CD4-positive, alpha-beta T cell treated with Interleukin-6 at 100 ng/mL for 8 hours (primary cell): ENCODE measurements around the gene LPAR5.

Experiments used
- DNase-seq: peaks from one replicate; pipeline ENCODE4 v3.0.0-alpha.2; 2020; ENCODE audit warnings: mixed read lengths, low spot score

Gene LPAR5

DNA sequence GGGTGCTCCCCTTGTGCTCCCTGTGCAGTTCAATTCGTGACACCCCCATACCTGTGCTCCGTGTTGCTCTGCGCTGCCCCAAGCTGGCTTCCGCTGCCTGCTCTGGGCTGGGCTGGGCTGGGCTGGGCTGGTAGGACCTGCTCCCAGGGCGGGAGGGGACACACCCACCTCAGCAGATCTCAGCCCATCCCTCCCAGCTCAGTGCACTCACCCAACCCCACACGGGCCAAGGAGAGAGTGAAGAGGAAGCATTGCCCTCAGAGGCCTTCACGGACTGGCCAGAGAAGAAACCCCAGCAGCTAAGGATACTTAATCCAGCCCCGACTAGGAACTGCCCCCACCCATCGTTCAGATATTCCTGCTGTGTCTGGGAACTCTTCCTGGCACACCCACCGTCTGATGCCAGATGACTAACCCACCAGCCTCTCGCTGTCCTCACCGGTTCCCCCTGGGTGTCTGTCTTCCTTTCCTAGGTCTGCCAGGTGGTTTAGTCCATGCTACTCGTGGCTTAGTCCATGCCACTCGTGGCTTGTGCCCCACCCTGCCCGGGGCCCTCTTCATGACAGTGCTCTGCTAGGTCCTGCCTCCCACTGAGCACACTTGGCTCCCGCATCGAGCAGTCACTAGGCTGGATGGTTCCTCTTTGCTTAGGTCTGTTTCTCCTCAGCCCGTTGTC lies at the start of gene LPAR5:
LPAR5 (minus strand) TSS at position 104 of the 676 bp plus-strand sequence. CDS start 14,711 bp downstream, outside the sequence.
- peak; percentile 26 for DNase-seq

DNA sequence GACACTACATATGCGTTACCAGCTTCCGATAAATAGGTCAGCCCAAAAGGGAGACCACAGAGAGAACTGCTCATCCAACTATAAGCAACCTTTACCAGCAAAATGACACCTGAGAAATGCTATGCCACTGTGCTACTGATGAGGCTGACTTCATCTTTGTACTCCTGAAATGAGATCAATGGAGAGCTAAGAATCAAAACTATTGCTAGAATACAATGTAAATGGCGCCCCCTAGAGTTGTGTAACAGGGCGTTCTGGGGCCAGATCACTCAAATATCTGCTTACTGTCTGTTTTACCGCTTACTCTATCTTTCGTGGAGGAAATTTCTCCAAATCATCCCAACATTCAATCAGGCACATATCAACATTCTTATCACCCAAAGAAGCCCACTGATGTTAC lies 48.9 kb upstream of the LPAR5 start:
- peak; percentile 39 for DNase-seq

DNA sequence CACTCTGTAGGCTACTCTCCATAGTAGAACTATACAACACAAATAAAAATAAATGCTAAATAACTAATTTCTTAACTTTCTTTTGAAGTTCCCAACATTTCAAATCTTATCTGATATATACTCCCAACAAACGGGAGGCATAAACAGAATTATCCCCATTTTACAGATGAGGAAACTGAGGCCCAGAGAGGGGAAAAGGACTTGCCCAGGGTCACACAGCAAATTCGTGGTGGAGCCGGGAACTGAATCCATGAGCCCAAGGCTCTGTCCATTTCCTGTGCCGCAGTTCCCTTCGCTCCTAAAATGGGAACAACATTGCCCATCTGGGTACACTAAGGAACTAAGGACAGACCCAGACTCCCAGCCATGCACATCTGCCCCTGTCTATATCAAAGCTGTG lies 41.2 kb upstream of the LPAR5 start:
- DNase-seq: no peak

DNA sequence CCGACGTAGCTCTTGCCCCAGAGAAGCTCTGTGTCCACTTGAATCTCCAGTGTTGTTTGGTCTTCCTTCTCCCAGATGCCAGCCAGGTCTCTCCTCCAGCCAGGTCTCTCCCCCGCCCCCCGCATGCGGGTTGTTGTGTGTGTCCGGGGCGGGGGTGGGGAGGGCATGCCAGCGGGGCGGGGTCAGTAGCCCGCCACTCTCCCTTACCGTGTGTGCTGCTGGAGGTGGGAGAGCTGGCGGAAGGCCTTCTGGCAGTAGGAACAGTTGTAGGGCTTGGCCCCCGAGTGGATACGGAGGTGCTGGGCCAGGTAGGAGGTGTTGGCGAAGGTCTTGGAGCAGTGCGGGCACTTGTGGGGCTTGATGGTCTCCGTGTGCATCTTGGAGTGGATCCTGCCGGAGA lies 36.4 kb upstream of the LPAR5 start:
- no peak for DNase-seq

DNA sequence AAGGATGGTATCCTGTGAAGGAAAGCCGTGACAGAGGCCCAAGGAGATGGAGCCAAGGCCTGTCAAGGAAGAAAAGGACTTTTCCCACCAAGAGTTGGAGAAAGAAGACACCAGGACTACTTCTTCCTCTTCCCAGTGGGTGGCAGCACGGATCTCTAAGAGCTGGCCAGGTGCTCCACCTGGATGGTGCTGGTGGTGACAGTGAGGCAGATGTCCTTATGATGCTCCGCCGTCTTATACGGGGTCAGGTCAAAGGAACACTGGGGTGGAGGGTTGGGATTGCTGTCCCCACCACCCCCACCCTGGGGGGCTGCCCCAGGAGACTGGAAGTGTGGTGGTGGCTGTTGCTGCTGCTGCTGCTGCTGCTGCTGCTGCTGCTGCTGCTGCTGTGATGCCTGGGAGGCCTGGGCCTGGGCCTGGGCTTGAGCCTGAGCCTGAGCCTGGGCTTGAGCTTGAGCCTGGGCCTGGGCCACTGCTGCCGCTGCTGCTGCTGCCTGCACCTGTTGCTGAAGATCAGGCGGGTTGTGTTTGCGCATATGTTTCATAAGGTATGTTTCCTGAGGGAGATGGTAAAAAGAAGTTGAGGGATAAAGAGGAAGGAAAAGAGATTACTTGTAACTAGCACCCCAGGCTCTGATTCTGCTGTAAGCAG lies 31.9 kb upstream of the LPAR5 start:
- DNase-seq: no peak

DNA sequence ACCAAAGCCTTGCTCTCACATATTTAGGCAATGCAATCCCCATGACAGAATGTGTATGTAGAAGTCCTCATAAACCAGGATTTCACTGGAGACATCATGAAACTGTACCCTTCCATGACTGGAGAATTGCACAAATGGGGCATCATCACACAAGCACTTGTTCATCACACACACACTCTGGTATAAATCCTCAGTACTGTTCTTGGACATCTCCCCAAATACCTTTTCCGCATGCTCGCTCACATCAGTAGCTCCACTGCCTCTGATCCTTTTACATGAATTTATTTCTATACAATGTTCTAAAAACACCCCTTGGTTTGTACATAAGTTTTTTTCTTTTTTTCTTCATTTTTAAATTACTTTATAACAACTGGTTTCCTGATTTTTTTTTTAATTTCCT lies 30.5 kb upstream of the LPAR5 start:
- DNase-seq: no peak

DNA sequence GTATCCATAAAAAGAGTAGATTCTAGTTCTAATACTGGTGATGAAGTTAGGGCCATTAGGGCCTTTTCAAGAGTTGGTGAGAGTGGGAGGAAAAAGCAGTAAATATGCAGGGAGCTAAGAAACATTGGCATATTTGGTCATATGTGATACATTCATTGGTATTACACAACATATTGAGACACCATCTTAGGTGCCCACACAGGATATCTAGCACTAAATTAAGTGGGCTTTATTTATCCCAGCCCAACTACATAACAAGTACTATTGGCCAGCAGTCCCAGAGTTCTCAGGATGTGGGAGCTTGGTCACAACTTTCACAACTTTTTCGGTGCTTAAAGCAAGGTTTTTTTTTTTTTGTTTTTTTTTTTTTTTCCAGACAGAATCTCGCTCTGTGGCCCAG lies 29.1 kb upstream of the LPAR5 start:
- no peak for DNase-seq

DNA sequence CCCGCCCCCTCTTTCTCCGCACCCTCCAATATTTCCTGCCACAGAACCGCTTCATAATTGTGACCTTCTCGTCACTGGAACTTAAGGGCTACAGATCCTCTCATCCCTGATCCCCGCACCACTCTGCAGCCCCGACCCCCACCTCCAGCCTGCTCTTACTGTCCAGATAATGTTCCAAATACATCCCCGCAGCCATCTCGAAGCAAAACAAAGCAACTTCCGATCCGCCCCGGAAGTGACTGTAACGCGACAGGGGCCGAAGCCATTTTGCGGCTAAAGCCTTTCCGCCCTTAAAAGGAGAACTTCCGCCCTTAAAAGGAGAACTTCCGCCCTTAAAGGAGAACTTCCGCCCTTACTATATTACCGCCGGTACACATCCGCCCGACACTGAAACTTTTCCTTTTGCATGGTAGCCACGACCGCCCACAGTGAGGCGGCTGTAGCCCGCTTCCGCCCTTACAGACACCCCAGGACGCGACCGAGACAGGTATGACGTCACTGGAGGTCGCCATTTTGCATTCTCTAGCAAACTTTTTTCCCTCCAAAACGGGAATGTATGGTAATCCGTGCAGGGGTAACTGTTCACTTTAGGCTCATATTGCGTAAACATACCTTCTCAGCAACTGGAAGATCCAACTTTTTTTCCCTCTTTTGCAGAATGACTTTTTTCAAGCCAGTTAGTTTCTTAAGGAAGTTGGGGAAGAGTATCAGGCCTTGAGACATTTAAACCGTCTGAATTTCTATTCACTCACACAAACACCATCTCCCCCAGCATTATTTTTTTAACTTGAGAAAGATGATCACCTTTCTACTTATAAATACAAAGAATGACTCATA lies 27.4 kb upstream of the LPAR5 start, which contains the start of gene ING4:
ING4 (minus strand) TSS at position 214 of the 837 bp plus-strand sequence; CDS start at position 196, 18 bp downstream.
- peak; percentile 99 for DNase-seq

DNA sequence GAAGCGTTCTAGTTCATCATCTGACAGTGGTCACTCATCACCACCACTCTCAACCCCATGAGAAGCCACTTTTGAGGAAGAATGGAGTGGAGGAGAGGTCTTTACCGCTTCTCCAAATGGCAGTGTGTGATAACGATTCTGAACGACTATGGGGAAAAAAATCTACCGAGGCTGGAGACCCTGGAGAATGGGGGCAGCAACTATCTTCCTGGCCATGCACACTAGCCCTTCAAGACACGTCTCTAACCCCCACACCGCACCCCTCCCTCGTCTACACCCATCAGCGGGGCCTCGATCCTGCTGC lies 26.8 kb upstream of the LPAR5 start:
- no peak for DNase-seq

DNA sequence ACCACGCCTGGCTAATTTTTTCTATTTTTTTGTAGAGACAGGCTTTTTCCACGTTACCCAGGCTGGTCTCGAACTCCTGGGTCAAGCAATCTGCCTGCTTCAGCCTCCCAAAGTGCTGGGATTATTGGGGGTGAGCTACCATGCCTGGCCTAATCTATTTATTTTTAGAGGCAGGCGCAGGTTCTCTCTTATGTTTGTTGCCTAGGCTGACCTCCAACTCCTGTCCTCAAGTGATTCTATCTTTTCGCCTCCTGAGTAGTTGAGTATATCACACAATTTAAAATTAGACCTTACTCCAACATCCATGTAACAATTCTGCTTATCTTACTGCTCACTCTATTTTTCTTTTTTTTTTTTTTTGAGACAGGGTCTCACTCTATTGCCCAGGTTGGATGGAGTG lies 18.2 kb upstream of the LPAR5 start:
- DNase-seq: no peak

DNA sequence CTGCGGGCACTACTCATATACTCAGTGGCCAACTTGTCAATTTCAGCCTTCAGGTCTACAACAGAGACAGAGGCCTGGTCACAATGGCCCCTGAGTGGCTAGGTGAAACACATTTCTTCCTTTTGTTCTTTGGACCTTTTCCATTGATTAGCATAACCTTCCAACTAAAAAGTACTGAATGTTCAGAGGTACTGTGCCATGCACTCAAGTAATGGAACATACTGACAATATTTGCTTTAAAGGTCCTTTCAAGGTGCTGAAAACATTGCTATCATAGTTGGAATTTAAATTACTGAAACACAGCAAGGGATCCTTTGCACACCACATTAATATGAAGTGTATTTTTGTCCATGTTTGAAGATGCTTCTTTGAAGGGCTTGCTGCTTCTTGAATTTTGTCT lies 17.6 kb upstream of the LPAR5 start:
- DNase-seq: no peak

DNA sequence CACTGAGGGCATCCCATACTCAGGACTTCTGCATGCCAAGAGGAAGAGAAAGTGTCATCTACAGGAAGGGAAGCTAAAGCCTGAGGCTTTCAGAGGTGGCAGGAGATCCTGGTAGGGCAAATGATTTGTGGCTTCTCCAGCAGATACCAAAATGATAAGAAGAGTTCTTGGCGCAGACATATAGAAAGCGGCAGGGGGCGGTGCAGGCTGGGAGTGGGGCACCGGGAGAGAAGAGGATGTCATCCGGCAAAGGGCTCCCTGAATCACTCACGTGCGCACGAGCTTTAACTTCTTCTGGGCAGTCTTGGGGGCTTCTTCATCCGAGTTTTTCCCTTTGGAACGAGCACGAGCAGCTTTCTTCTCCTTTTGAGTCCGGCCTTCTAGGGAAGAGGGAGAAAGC lies 16.6 kb upstream of the LPAR5 start:
- DNase-seq: no peak

DNA sequence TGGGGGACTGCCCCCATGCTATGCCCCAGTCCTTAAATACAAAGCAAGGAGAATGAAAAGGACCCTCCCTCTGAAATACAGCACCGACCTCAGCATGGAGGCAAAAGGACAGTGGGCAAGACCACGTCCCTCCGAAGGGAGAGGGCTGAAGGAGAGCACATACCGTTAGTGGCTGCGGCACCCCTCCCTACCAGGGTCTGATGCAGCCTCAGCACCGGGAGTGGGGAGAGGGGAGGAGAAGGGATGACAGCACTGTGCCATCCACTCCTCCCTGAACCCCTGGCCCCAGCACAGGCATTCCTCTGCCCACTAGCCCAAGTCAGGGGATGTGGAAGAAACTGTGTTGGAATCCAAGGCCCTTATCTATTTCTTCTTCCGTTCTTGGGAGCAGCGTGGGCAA lies 15.1 kb upstream of the LPAR5 start:
- no peak for DNase-seq

DNA sequence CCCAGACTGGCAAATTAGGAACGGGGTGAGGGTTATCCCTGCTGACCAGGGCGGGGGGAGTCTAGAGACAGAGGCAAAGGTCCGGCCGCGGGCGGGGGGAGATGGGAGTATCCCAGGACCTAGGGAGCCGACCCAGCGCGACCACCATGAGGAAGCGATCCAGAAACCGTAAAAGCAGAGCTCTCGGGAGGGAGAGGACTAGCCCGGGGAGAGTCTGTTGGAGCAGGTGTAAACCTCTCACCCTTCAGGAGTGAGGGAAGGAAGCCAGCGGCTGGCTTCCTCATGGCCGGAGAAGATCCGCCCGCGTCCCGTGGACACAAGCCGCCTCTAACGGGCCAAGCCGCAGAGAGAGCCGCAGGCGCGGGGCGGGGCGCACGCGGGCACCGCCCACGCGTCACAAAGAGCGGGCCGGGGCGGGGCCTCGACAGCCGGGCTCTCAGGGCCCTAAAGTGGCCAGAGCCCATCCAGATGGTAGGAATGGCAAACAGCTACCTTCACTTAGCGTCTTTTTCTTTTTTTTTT lies 11.4 kb upstream of the LPAR5 start, which contains the start of gene ACRBP:
ACRBP (minus strand) TSS at position 350 of the 522 bp plus-strand sequence; CDS start at position 284, 66 bp downstream.
- no peak for DNase-seq

DNA sequence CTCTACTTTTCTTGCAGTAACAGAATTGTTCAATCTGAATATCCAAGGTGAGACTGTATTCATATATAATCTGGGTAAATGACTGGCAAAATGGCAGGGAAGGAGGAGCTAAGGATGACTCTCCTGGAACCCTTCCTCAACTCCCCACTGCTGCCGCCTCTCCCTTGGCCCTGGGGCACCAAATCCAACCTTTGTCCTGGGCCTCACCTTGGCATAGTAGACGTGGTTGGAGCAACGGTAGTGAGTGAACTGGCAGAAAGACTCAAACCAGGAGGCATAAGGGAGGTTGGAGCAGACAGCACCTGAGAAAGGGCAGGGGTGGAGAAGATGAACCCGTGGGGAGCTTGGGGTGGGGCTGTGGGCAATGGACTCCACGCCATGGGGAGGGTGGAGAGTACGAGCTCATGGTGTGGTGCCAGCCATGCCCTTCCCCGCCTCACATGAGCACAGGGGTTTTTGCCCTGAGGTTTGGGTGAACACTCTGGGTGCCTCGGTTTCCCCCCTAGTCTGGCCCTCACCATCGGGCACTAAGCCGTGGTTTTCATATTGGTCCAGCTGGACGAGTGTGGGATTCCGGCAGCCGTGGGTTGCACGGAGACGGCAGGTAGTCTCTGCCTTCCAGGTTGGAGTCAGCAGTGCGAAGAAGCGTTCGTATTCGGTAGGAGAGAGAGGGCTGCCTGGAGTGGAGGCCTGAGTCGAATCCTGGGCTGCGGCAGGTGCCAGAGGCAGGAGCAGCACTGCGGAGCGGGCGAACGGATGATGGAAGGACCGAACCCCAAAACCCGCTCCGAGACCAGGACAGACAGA lies 10.7 kb upstream of the LPAR5 start:
- no peak for DNase-seq

DNA sequence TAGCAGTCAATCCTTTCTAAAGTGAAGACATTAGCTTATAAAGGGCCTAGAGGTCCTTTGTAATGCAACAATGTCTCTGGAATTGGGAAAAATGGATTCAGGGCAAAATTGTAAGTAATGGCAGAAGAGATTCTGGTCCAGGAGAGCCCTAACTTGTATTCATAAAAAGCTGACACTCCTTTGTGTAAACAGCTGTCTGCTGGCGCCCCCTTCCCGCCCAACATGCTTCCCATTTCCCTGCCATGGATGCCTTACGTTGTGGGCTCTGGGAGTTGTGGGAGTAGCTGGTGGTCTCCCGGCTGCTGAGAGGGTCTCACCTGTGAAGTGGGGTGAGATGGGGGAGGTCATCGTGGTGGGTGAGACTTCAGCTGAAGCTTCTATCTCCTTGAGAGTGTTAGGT lies 9.1 kb upstream of the LPAR5 start:
- no peak for DNase-seq

DNA sequence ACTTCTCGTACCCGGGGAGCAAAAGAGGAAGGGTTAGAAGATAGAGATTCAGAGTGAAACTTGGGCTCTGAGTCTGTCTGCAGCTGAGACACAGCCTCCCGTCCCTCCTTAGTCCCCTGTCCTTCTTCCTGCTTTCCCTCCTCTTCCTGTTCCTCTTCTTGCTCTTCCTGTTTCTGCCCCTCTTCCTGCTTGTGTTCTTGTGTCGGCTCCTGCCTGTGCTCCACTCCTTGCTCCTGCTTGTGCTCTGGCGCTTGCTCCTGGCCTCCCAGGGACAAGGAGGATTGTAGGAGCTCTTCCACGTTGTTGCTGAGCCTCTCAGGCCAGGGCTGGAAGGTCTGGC lies 8.5 kb upstream of the LPAR5 start:
- no peak for DNase-seq

DNA sequence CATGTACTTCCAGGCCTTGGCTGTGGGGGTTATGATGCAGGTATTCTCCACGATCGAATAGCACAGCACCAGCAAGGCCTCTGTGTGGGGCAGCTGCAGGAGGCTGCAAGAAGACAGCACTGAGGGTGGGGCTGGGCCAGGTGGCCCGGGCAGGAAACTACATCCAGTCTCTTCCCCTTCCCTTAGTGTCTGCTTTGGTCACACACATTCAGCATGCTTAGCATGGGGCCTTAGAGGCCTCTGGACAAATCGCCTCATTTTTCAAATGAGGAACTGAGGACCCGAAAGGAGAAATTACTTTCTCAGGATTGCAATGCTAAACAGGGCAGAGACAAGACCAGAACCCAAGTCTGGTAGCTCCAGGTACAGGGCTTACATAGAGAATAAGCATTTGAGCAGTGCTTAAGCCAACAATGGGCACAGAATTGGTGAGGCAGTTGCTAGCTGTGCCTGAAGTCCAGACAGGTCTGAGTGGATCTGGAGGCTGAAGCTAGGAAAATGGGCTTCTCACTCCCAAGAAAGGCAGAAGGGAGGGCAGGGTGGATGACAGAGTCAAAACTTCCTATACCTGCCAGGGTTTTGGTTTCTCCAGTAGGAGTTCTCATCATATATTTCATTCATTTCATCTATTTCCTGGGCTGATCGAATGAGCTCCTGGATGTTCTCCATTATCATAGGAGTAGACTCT lies 8.0 kb upstream of the LPAR5 start:
- no peak for DNase-seq

DNA sequence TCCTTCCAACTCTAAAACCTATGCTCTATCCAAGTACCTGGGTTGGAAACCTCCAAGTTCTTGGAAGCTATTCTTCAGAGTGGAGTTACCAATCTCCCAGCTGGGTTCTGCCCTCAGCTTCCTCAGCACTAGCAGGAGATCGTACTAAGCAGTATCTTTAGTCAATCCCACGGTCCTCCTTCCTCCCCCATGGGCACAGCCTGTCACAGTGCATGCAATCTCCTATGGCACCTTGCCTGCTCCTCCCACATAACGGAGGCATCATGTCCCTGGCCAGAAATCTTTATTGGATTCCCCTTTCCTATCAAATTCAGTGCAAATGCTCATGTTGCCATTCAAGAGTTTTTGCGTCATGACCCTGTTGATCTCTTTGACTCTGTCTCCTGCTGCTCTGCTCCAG lies 5.4 kb upstream of the LPAR5 start:
- DNase-seq: no peak

DNA sequence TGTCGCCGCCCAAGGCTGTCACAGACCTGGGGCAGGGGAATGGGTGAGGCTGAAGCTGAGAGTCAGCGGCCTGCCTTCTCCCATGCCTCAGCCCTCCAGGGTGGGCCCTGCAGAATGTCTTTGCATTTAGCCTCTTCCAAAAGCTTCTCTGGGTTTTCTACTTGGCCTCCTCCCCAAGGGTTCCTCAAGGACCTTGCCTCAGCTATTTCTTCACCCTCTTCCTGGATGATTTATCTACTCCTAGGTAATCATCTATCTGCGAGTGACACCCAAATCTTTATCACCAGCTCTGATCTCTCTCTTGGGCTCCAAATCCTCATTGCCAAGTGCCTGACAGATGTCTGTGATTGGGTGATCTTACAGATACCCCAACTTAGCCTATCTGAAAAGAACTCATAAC lies 4.7 kb upstream of the LPAR5 start:
- DNase-seq: no peak

DNA sequence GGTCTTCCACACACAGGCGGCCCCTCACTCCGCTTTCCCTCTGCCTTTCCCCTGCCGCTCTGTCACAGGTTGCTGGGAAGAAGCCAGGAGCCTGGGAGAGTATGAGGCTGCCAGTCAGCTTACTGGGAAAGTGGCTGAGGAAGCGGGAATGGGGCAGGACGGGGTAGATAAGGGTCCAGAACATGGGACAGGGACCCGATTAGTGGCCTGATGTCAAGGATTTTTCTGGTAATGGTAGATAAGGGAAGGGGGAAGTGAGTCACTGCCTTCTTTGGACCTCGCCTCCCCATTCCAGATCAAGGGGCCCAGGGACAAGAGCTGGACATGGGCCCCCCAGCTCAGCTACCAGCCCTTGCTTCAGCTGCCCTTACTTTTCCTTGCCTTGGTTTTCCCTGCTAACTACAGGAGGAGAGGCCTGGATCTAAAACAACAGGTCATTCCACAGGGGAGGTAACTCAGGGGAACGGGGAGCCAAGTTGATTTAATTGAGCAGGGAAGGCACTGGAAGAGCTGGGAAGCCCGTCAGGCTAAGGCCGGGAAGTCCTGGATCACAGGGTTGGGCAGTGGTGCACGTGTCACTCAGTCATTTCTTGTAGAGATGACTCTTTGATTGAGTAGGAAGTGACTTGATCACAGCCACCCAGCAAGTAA lies 3.5 kb upstream of the LPAR5 start:
- DNase-seq: no peak
